ENCODE results near the gene DPH2. TPM values are rescaled to one million over a fixed set of nuclear protein-coding genes. Genes with fewer than 3 reads are reported as not detected.

The DPH2 gene
- total and polyA plus RNA-seq, 2 of the 8 experiments (the other 6 are each of a cell fraction or from before 2014, with no cell fraction given) = 64.9 to 92.1 TPM

DNA sequence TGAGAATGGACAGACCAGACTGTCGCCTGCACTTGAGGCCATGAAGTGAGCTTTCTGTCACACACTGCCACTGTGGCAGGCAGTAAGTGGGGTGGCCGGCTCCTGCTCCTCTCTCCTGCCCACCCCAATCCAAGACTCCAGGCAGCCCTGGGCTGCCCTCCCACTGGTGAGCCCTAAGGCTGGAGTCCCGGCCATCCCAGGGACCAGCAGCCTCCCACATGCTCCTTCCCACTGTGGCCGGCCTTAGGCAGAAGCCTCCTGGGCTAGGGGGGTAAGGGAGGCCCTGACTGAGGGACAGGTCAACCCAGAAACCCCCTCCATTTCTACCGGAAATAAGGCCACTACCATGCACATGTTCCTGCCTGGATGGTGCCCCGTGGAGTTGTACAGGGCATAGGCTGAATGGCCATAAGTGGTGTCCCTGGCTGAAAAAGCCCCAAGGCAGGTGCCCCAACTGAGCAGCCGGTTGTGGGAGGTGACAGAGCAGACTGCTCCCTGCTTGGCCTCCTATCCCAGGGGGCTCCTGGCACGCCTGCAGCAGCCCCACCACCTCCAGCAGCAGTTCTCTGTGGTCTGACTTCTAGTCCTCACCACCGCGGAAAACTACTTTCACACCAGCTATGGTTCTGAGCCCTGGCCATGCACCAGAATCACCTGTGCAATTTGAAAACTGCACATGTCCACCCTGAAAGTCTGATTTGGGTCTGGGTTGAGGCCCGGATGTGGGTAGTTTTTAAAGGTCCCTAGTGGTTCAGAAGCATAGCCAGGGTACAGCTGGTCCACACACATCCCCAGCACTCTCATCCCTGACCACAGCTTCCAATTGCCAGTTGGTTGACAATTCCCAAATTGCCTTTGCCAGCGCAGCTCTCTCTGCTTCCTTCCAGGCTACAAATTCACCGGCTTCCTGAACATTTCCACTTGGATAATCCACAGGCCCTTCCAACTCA lies 37.8 kb upstream of the DPH2 start (continued):
- TF ChIP-seq SAP30 (IDR thresholded peaks at IDR 0.05; ENCODE audit: insufficient read depth, insufficient replicate concordance, low read length) = no peak
- TF ChIP-seq JUN (IDR thresholded peaks at IDR 0.05; ENCODE audit: low read depth, low read length) = no peak
- no peak for TF ChIP-seq YY1 (IDR thresholded peaks at IDR 0.05; ENCODE audit: low read depth, low read length)
- no peak for TF ChIP-seq CHD1 (IDR thresholded peaks at IDR 0.05; ENCODE audit: low read depth, low read length)
- no peak for TF ChIP-seq POU5F1 (IDR thresholded peaks at IDR 0.05; ENCODE audit: low read depth, low read length)
- no peak for TF ChIP-seq RAD21 (IDR thresholded peaks at IDR 0.05 in 1 of 2, conservative IDR thresholded peaks at IDR 0.05 in 1 of 2; ENCODE audit: low read depth in 2 of 2, low read length in 2 of 2)
- TF ChIP-seq KDM5A (IDR thresholded peaks at IDR 0.05; ENCODE audit: low read length) = no peak
- no peak for TF ChIP-seq SIRT6 (IDR thresholded peaks at IDR 0.05; ENCODE audit: low read length)
- no peak for TF ChIP-seq CBX8 (IDR thresholded peaks at IDR 0.05; ENCODE audit: borderline replicate concordance, low read depth, low read length)
- TF ChIP-seq SIX5 (IDR thresholded peaks at IDR 0.05; ENCODE audit: low read depth, low read length) = no peak

All from H1 (cell line).